ENCODE measurements around the gene TRIM22.

DNA sequence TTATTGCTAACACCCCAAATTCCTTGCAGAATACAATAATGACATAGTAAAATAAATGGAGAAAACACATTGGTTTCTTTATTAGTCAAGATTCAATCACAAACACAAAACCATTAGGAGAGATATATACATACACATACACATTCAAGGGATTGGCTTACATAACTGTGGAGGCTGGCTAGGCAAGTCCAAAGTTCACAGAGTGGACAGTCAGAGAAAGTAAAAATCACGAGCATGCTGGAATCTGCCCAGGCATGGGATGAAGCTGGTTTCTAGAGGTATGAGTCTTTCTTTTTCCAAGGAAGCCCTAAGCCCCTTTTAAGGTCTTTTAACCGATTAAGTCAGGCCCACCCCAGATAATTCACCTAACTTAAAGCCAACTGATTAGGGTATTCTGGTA lies 33.0 kb downstream of the TRIM22 start:
- TF ChIP-seq, protein P1, sequence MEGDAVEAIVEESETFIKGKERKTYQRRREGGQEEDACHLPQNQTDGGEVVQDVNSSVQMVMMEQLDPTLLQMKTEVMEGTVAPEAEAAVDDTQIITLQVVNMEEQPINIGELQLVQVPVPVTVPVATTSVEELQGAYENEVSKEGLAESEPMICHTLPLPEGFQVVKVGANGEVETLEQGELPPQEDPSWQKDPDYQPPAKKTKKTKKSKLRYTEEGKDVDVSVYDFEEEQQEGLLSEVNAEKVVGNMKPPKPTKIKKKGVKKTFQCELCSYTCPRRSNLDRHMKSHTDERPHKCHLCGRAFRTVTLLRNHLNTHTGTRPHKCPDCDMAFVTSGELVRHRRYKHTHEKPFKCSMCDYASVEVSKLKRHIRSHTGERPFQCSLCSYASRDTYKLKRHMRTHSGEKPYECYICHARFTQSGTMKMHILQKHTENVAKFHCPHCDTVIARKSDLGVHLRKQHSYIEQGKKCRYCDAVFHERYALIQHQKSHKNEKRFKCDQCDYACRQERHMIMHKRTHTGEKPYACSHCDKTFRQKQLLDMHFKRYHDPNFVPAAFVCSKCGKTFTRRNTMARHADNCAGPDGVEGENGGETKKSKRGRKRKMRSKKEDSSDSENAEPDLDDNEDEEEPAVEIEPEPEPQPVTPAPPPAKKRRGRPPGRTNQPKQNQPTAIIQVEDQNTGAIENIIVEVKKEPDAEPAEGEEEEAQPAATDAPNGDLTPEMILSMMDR (optimal IDR thresholded peaks at IDR 0.05 in 1 of 3, IDR thresholded peaks at IDR 0.05 in 1 of 3, conservative IDR thresholded peaks at IDR 0.05 in 1 of 3; ENCODE audit: extremely low read depth in 1 of 3, insufficient read depth in 2 of 3, low read length in 3 of 3) = no peak
- no peak for TF ChIP-seq EZH2 (IDR thresholded peaks at IDR 0.05; ENCODE audit: low read length)

Measured in keratinocyte (primary cell).